ENCODE data around the gene ZNF77. TPM values are rescaled to one million over a fixed set of nuclear protein-coding genes. Genes with fewer than 3 reads are reported as not detected.
A peak's percentile ranks its signal among the peaks of the same experiment; 100 is the strongest.

The ZNF77 gene
- total RNA-seq, 1 donor from 2014 or later = 3.0 TPM

DNA sequence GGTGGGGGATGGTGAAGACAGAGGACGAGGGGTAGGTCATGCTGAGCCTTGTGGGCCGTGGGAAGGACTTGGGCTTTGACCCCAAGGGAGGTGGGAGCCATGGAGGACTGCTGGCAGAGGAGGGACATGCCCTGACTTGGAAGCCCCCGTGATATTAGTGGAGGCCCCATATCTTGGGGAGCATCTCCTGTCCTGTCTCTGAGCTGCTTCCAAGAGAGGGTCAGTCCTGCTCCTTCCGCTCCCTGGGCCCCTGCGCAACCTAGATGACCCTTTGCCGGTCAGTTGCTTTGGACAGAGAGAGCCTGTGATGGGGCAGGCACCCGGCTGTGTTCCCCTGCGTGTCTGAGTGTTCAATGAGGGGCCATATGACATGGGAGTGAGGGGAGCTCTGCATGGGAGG lies 37.8 kb upstream of the ZNF77 start:
- Histone ChIP-seq H3K36me3 (no peaks in the 10 kb centered on the region), H3K4me1 (peaks cover 18 to 27% of the 10 kb centered on the region in 2 donors), H3K27me3 (no peaks in the 10 kb centered on the region), H3K9me3 (no peaks in the 10 kb centered on the region), H3K4me3 (peak overlapping the region in 1 of 2 donors; percentile 23), H3K27ac (peak overlapping the region; percentile 82 to 88)
- TF ChIP-seq, protein P1, sequence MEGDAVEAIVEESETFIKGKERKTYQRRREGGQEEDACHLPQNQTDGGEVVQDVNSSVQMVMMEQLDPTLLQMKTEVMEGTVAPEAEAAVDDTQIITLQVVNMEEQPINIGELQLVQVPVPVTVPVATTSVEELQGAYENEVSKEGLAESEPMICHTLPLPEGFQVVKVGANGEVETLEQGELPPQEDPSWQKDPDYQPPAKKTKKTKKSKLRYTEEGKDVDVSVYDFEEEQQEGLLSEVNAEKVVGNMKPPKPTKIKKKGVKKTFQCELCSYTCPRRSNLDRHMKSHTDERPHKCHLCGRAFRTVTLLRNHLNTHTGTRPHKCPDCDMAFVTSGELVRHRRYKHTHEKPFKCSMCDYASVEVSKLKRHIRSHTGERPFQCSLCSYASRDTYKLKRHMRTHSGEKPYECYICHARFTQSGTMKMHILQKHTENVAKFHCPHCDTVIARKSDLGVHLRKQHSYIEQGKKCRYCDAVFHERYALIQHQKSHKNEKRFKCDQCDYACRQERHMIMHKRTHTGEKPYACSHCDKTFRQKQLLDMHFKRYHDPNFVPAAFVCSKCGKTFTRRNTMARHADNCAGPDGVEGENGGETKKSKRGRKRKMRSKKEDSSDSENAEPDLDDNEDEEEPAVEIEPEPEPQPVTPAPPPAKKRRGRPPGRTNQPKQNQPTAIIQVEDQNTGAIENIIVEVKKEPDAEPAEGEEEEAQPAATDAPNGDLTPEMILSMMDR (IDR thresholded peaks at IDR 0.05) = no peak
- DNase-seq (ENCODE audit: low spot score in 2 of 2) = no peak
- intact Hi-C loops (cut with DNase I) = no loop called here

DNA sequence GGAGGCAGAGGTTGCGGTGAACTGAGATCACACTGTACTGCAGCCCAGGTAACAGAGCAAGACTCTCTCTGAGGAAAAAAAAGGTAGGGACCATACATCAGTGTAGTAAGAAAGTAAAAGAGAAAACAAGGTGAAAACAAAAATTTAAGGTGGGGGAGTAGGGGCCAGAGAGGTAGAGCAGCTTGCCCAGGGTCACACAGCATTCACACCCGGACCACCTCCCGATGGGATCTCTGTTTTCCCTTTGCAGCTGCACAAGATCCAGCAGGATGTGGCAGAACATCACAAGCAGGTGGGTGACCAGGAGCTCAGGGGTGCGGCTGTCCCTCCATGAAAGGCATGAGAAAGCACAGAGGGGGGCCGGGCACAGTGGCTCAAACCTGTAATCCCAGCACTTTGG lies 37.1 kb upstream of the ZNF77 start:
- Histone ChIP-seq H3K4me3 (no peak overlapping the region), H3K27ac (peak overlapping the region in 1 of 2 donors; percentile 82), H3K27me3 (no peaks in the 10 kb centered on the region), H3K4me1 (peaks cover 22 to 31% of the 10 kb centered on the region in 2 donors), H3K36me3 (no peaks in the 10 kb centered on the region), H3K9me3 (no peaks in the 10 kb centered on the region)
- intact Hi-C loops (cut with DNase I) = no loop called here
- TF ChIP-seq, protein P1 (IDR thresholded peaks at IDR 0.05) = no peak
- no peak for DNase-seq (ENCODE audit: low spot score in 2 of 2)

DNA sequence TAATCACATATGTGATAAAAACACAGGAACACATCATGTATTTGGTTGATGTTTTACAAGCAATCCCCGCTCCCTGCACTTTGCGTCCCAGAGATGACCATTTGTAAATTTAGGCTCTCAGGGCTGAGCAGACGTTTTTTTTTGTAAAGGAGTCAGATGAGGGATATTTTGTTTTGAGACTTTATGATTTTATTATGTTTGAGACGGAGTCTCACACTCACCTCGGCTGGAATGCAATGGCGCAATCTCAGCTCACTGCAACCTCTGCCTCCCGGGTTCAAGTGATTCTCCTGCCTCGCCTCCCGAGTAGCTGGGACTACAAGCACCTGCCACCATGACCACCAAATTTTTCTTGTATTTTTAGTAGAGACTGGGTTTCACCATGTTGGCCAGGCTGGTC lies 34.0 kb upstream of the ZNF77 start:
- TF ChIP-seq, protein P1 (IDR thresholded peaks at IDR 0.05) = no peak
- Histone ChIP-seq H3K36me3 (no peaks in the 10 kb centered on the region), H3K9me3 (no peaks in the 10 kb centered on the region), H3K4me3 (no peak overlapping the region), H3K27ac (peak overlapping the region in 1 of 2 donors; percentile 50), H3K27me3 (no peaks in the 10 kb centered on the region), H3K4me1 (peaks cover 26 to 37% of the 10 kb centered on the region in 2 donors)
- intact Hi-C loops (cut with DNase I) = no loop called here
- no peak for DNase-seq (ENCODE audit: low spot score in 2 of 2)

DNA sequence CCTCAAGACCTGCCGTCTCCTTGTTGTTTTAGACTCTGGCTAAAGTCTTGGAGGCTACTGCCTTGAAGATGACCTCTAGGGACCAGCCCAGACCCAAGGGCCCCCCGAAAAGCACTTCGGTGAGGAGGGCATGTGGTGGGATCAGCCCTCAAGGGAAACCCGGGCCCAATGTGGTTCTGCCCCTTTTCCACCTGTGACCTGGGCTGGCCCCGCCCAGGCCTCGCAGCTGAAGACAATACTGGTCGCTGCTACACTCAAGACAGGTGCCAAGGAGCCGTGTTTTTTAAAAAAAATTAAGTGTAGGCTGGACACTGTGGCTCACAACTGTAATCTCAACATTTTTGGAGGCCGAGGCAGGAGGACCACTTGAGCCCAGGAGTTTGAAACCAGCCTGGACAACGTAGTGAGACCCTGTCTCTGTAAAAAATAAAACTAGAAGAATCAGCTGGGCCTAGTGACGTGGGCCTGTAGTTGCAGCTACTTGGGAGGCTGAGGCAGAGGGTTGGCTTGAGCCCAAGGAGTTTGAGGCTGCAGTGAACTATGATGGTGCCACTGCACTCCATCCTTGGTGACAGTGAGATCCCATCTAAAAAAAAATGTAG lies 33.5 kb upstream of the ZNF77 start:
- H3K36me3 ChIP-seq = no peaks in the 10 kb centered on the region
- H3K4me1 ChIP-seq = peaks cover 21 to 32% of the 10 kb centered on the region in 2 donors
- DNase-seq (ENCODE audit: low spot score in 2 of 2) = no peak
- peak overlapping the region; percentile 44 to 50 for H3K27ac ChIP-seq
- H3K4me3 ChIP-seq = no peak overlapping the region
- no peaks in the 10 kb centered on the region for H3K27me3 ChIP-seq
- TF ChIP-seq, protein P1 (IDR thresholded peaks at IDR 0.05) = no peak
- intact Hi-C loops (cut with DNase I) = no loop called here
- H3K9me3 ChIP-seq = no peaks in the 10 kb centered on the region

DNA sequence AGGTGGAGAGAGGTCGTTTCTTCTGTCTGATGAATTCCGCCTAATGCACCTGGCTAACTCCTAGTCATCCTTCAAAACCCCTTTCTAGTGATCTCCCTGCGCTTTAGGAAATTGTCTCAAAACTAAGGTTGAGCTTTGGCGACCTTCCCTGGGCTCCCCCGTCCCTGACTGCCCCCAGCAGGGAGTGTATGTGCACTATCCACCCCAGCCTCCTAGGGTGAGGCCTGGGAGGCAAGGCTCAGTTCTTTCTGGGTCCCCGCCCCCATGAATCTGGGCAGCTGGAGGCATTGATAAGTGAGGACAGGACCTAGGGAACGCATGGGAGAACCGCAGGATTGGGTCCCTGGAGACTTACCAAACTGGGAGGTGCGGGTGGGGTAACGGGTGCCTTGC lies 33.0 kb upstream of the ZNF77 start:
- intact Hi-C loops (cut with DNase I) = loop anchor here (2.0 kb wide), 4 partner anchors 15 to 79 kb away; no protein-coding TSS in a partner anchor
- Histone ChIP-seq H3K27me3 (no peaks in the 10 kb centered on the region), H3K4me1 (peaks cover 18 to 29% of the 10 kb centered on the region in 2 donors), H3K27ac (peak overlapping the region; percentile 44 to 50), H3K4me3 (peak overlapping the region in 1 of 2 donors; percentile 67), H3K36me3 (no peaks in the 10 kb centered on the region), H3K9me3 (no peaks in the 10 kb centered on the region)
- DNase-seq (ENCODE audit: low spot score in 2 of 2) = no peak
- TF ChIP-seq, protein P1 (IDR thresholded peaks at IDR 0.05) = no peak
